RKO (cell line): Measurements from ENCODE around the gene ATP6V0A1.

Source experiments
- DNase-seq: peaks from one replicate; pipeline ENCODE4 v3.0.0-alpha.2; 2016; ENCODE audit warnings: low spot score

The ATP6V0A1 gene

GRCh38 chr17:42562388-42563142 is 103.9 kb downstream of the ATP6V0A1 start:
- peak; percentile 68 for DNase-seq

- peak; percentile 68 for DNase-seq
These were observed 104.4 kb downstream of the ATP6V0A1 start for GRCh38 chr17:42563143-42563509.

GRCh38 chr17:42563543-42563942 is 104.9 kb downstream of the ATP6V0A1 start:
- DNase-seq = peak; percentile 45

- DNase-seq = no peak
These were observed 105.3 kb downstream of the ATP6V0A1 start for GRCh38 chr17:42563950-42564349.

GRCh38 chr17:42564815-42565522 is 106.3 kb downstream of the ATP6V0A1 start:
- no peak for DNase-seq

- no peak for DNase-seq
These were observed 107.0 kb downstream of the ATP6V0A1 start for GRCh38 chr17:42565523-42566214.

GRCh38 chr17:42566215-42566882 is 107.7 kb downstream of the ATP6V0A1 start:
- no peak for DNase-seq

GRCh38 chr17:42566883-42567573 is 108.3 kb downstream of the ATP6V0A1 start, which contains the start of gene MLX:
MLX (plus strand) TSS chr17:42567100; CDS start chr17:42567125, 25 bp downstream.
- peak; percentile 94 for DNase-seq

GRCh38 chr17:42568341-42569111 is 109.8 kb downstream of the ATP6V0A1 start:
- DNase-seq = no peak

- DNase-seq = no peak
These were observed 113.0 kb downstream of the ATP6V0A1 start for GRCh38 chr17:42571435-42572225.
